Measurements from ENCODE around the gene KIF18B. TPM values are rescaled to one million over a fixed set of nuclear protein-coding genes. Genes with fewer than 3 reads are reported as not detected.

KIF18B gene
- total and polyA plus RNA-seq, 2 of the 8 experiments (the other 6 are each of a cell fraction or from before 2014, with no cell fraction given) = 39.0 to 59.4 TPM

GRCh38 chr17:44967907-44968224 lies 20.3 kb upstream of the KIF18B start:
- Histone ChIP-seq H3K14ac (ENCODE audit: insufficient read length) (no peak overlapping the region), H4K91ac (replicated peaks; ENCODE audit: insufficient read length, low read length) (no peak overlapping the region), H4K5ac (ENCODE audit: insufficient read length, low read depth, low read length) (no peak overlapping the region), H2AFZ (ENCODE audit: low read length) (no peak overlapping the region), H3K27ac (ENCODE audit: low read depth, low read length) (no peak overlapping the region), H4K8ac (ENCODE audit: extremely low read depth, insufficient read depth, low read length) (no peak overlapping the region), H3K79me2 (ENCODE audit: control insufficient read depth in 1 of 2, insufficient read depth in 2 of 2, low read length in 2 of 2) (no peaks in the 10 kb centered on the region), H3K36me3 (ENCODE audit: control insufficient read depth in 2 of 4, insufficient read depth in 4 of 4, low read length in 3 of 4) (no peaks in the 10 kb centered on the region), H2BK5ac (ENCODE audit: low read depth, low read length) (no peak overlapping the region), H2BK120ac (replicated peaks; ENCODE audit: low read depth, low read length) (no peak overlapping the region), H3K23me2 (ENCODE audit: low read depth, low read length) (peaks cover 32% of the 10 kb centered on the region; the same call in 1 of the 2 replicates), H3K9me3 (ENCODE audit: insufficient read depth in 2 of 2, low read depth in 1 of 2, low read length in 1 of 2) (no peaks in the 10 kb centered on the region), H2BK15ac (ENCODE audit: low read length) (no peak overlapping the region), H3K18ac (ENCODE audit: extremely low read depth, low read length) (no peak overlapping the region), H3K79me1 (ENCODE audit: low read depth, low read length) (no peaks in the 10 kb centered on the region), H2BK12ac (ENCODE audit: low read depth, low read length) (no peak overlapping the region), H4K20me1 (replicated peaks in 1 of 2; ENCODE audit: control insufficient read depth in 1 of 2, insufficient read depth in 2 of 2, low read length in 2 of 2) (peaks cover 1 to 3% of the 10 kb centered on the region in 2 experiments), H3K9ac (replicated peaks in 1 of 4; ENCODE audit: extremely low read depth in 1 of 4, low read depth in 3 of 4, low read length in 3 of 4) (no peak overlapping the region), H3K4me1 (replicated peaks in 1 of 4; ENCODE audit: control insufficient read depth in 3 of 4, insufficient read depth in 4 of 4, low read length in 3 of 4) (peaks cover 3 to 34% (median 19%) of the 10 kb centered on the region in 4 experiments), H2AK5ac (ENCODE audit: low read depth, low read length) (no peak overlapping the region), H3K4ac (replicated peaks; ENCODE audit: insufficient read length, low read depth, low read length) (no peak overlapping the region), H3K4me2 (ENCODE audit: insufficient read depth in 1 of 2, low read depth in 2 of 2, low read length in 2 of 2) (peak overlapping the region; percentile 71 to 91), H2BK20ac (ENCODE audit: low read length) (no peak overlapping the region), H3K56ac (replicated peaks; ENCODE audit: insufficient read length, low read depth, low read length) (no peak overlapping the region), H3K27me3 (replicated peaks in 1 of 4; ENCODE audit: control insufficient read depth in 3 of 4, extremely low read depth in 1 of 4, insufficient read depth in 3 of 4, low read length in 3 of 4) (peaks cover 28 to 59% (median 53%) of the 10 kb centered on the region in 4 experiments), H3K23ac (ENCODE audit: insufficient read length) (no peak overlapping the region), H3K4me3 (ENCODE audit: extremely low read depth in 1 of 4, insufficient read depth in 2 of 4, low read depth in 3 of 4, low read length in 4 of 4) (peak overlapping the region in 3 of 4 experiments; percentile 31 to 55 (median 42); a peak in 3 of 8 replicates)
- ChIA-PET CTCF (ENCODE audit: partially characterized antibody) (interaction anchor here (0.6 to 5.8 kb wide), 13 partner anchors 7 to 415 kb away, joined by 3 to 58 read pairs (median 8); no protein-coding TSS in a partner anchor), POLR2A (ENCODE audit: partially characterized antibody) (interaction anchor here (1.4 to 2.6 kb wide), 5 partner anchors 8 to 53 kb away, joined by 4 to 9 read pairs (median 8); no protein-coding TSS in a partner anchor)
- WGBS, 2 experiments (ENCODE audit: extremely low coverage in 1 of 2, insufficient coverage in 1 of 2, insufficient read length in 1 of 2, insufficient replicate concordance in 2 of 2, low coverage in 1 of 2, low lambda C conversion rate in 2 of 2, missing lambda C conversion rate in 1 of 2) = 3% methylated on average over 38 of the region's 47 CpGs; no CpG with 5 or more reads in 1 of the 2 experiments
- FAIRE-seq (no peak), DNase-seq (ENCODE audit: low read depth in 1 of 2, low spot score in 2 of 2) (no peak)
- 0 out of 2 replicates have a peak, but pooled peaks have one; percentile 13 for TF ChIP-seq GABPA (IDR thresholded peaks at IDR 0.05; ENCODE audit: borderline replicate concordance, insufficient read depth, low read length)
- no peak for TF ChIP-seq TCF12 (IDR thresholded peaks at IDR 0.05; ENCODE audit: low read depth, low read length)
- TF ChIP-seq TAF1 (IDR thresholded peaks at IDR 0.05; ENCODE audit: low read depth, low read length) = 0 out of 2 replicates have a peak, but pooled peaks have one; percentile 6
- no peak for TF ChIP-seq BRCA1 (IDR thresholded peaks at IDR 0.05; ENCODE audit: low read depth, low read length)
- TF ChIP-seq RNF2 (IDR thresholded peaks at IDR 0.05; ENCODE audit: borderline replicate concordance, low read depth, low read length, missing control alignments, poor library complexity, severe bottlenecking) = no peak
